ENCODE data around the gene MYO1B.

- no peak for TF ChIP-seq CTCF (conservative IDR thresholded peaks at IDR 0.05; ENCODE audit: low read length)
- no peak for TF ChIP-seq EZH2phosphoT487 (IDR thresholded peaks at IDR 0.05; ENCODE audit: borderline replicate concordance)
Measured at GRCh38 chr2:191225126-191225525, 20.1 kb upstream of the MYO1B start.

All from Loucy (cell line).